ENCODE measurements around the gene SZT2.

SZT2 gene

DNA sequence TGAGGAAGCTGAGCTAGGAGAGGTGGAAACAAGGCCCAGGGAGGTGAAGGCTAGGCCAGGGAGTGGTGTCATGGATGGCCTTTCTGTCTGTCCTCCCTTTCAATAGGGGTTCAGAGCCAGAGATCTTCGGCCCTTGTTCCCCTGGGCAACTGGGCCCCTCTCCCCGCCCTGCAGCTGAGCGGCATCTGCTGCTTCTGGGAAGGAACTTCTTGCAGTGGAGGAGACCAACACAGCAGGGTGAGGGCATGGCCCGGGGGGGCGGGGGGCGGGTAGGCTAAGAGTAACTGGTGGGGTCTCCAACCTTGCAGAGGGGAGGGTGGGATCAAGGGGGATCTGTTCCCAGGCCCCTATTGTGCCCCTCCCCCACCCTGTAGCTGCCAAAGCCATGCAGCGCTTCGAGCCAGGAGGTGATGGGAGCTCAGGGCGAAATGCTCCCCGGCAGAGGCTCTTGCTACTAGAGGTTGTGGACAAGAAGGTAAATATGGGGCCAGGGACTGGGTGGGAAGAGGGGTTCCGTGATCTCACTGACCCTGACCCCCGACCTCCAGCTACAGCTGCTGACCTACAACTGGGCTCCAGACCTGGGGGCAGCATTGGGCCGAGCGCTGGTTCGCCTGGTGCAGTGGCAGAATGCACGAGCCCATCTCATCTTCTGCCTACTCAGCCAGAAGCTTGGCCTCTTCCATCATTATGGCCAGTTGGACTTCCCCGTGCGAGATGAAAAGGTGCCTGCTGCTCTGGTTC, 52.4 kb downstream of the SZT2 start:
- DNase-seq (ENCODE audit: low read depth), result no peak

- no peak for DNase-seq (ENCODE audit: low read depth)
Measured at GRCh38 chr1:43442756-43443155, 53.1 kb downstream of the SZT2 start.

- no peak for DNase-seq (ENCODE audit: low read depth)
Measured at GRCh38 chr1:43443197-43443946, 53.7 kb downstream of the SZT2 start.

- DNase-seq (ENCODE audit: low read depth), result no peak
Measured at GRCh38 chr1:43444151-43444828, 54.6 kb downstream of the SZT2 start.

DNA sequence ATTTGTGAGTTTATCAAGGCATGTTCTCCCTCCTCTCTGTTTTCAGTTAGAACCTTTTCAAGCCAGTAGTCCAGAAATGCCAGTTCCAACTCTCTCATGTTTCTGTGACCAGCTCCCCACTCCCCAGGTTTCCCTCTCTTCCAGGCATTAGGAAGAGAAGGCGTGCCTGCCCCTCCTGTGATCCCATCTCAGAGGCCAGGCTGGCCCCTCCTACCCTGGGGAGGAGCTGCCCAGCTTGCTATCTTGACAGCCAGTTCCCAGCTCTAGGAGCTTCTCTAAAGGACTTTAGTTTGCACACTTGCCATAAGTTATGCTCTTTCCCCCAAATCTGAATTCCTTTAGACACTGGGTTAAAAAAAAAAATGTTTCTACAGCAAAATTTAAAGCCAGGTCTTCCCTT, 55.1 kb downstream of the SZT2 start:
- DNase-seq (ENCODE audit: low read depth), result no peak

- no peak for DNase-seq (ENCODE audit: low read depth)
Measured at GRCh38 chr1:43445606-43446387, 56.1 kb downstream of the SZT2 start.

DNA sequence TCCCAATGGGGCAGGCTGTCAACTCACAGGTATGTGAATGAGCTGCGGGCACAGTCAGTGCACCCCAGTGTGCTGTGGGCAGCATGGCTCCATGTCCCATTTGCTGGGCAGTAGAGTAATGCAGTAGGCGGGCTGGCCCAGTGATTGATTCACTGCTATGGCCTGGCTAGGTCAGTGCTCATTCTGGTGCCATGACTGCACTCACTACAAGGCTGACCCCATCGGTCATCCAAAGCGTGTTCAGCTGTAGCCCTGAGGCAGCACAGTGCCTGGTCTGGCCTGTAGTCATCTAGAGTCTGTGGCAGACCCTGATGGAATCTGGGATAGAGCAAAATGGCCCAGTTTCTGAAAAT, 56.7 kb downstream of the SZT2 start:
- no peak for DNase-seq (ENCODE audit: low read depth)

DNA sequence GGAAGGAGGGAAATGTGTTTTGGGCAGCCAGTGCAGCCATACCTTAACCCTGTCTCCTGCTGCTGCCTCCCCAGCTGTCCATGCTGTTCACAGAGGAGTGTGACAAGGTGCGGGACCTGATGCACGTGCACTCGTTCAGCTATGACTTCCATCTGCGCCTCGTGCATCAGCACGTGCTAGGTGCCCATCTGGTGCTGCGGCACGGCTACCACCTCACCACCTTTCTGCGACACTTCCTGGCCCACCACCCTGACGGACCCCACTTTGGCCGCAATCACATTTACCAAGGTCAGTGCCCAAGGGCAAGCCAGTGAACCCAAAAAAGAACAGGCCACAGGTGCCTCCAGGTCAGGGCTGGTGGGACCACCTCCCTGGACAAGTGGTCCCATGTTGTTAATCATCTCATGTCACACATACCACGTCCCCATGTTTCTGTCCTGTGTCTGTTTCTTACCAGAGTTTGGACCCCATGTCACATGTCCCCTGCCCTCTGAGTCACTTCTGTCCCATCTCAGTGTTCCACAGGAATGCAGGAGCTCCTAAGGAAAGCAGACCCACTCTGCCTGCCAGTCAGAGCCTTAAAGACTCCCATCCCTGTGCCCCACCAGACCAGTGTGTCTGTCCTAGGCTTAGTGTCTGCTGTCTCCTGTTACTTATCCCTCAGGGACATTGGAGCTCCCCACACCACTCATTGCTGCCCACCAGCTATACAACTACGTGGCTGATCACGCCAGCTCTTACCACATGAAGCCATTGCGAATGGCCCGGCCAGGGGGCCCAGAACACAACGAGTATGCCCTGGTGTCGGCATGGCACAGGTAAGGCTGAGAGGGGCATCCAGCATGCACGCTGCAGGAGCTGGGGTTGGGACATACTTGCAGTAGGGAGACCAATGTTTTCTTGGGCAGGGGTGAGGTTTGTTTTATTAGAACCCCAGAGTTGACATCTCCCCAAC, 57.5 kb downstream of the SZT2 start:
- no peak for DNase-seq (ENCODE audit: low read depth)

GRCh38 chr1:43447891-43448708, 58.4 kb downstream of the SZT2 start:
- no peak for DNase-seq (ENCODE audit: low read depth)

GRCh38 chr1:43448955-43449707, 59.4 kb downstream of the SZT2 start:
- DNase-seq (ENCODE audit: low read depth), result no peak

- DNase-seq (ENCODE audit: low read depth), result no peak
Measured at GRCh38 chr1:43449708-43450069, 60.0 kb downstream of the SZT2 start.

DNA sequence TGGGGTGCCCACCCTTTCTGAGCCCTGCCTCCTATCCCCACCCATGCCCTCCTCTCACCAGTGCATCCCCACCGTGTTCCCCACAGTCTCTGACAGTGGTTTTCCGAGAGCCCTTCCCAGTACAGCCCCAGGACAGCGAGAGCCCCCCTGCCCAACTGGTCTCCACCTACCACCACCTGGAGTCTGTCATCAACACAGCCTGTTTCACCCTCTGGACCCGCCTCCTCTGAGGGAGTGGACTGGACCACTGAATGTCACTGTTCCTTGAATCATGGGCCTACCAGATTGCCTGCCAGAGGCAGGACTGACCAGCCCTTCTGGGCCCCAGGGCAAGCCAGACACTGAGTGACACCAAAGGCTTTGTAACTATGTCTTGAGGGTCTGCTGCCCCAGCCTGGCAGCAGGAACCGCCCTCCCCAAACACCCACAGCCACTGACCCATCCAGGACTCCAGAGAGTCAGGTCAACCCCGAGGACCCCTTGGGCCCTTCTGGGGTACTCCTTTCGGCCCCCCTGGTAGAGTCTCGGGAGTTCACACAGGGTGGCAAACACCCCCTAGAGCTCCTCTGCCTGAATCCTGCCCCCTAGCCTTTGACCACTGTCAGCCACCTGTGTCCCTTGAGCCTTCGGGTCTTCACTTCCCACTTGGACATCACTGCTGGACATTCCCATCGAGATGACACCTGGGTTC, 60.7 kb downstream of the SZT2 start:
- no peak for DNase-seq (ENCODE audit: low read depth)

DNA sequence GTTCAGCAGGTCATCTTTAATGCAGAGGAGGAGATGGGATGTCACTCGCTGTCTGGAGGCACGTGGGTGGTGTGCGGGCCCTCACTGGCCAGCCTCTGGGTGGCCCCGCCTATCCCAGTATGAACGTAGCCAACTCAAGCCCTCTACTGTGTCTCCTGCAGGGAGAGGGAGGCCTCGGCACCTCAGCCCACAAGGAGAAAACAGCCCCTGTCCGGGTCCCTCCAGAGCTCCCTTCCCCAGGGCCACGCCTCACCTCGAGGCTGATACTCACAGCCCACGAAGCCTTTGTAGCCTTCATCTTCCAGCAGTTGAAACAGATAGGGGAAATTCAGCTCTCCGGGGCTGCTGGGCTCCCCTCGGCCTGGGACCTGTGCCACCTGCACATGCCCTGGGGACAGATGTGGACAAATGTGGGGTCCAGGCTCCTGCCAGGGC, 61.5 kb downstream of the SZT2 start:
- DNase-seq (ENCODE audit: low read depth), result no peak

GRCh38 chr1:43451701-43452532, 62.2 kb downstream of the SZT2 start:
- no peak for DNase-seq (ENCODE audit: low read depth)

- DNase-seq (ENCODE audit: low read depth), result peak; percentile 70
Measured at GRCh38 chr1:43452789-43453441, 63.2 kb downstream of the SZT2 start.

DNA sequence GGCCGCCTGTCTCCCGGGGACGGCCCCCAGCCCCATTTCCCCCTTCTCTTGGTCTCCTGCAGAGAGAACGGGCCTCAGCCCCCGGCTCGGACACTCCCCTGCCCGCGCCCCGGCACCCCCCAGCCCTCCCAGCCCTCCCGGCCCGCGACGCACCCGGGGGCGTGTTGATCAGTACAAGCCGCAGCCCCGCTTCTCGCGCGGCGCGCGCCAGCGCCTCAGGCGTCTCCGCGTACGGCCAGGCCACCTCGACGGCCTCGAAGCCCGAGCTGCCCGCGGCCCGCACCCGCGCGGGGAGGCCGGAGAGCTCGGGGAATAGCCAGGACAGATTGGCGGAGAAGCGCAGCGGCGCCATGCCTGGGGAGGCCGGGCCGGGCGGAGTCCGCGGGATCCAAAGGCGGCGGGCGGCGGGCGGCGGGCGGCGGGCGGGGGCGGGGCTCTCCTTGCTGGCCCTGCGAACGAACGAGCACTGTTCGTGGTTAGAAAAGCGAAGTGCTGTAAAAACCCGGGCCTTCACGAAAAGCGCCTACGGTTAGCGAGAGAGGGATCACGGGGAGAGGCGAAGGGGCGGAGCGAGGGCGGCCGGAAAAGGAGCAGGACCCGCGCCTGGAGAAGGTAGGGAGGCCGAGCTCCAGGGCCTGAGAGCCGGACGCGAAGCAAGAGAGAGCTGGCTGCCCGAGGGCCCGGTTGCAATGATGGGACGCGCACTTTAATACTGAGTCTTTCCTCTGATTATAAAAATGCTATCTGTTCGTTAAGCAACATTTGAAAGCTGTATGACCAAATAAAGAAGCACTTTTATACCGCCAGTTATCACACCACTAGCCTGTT, 64.0 kb downstream of the SZT2 start, which contains the start of gene HYI:
Gene HYI, minus strand, starts transcription at position 490 of the 828 bp plus-strand sequence. Its CDS starts 138 bp downstream, at position 352.
- DNase-seq (ENCODE audit: low read depth), result peak; percentile 80
